Measurements from ENCODE around the gene SLC45A2. TPM values are rescaled to one million over a fixed set of nuclear protein-coding genes. Genes with fewer than 3 reads are reported as not detected.
"Not testable (repeated sequence)": the region's sequence is repeated elsewhere in the genome, so short reads cannot be mapped to it uniquely, and the experiment has no call there.

The SLC45A2 gene
- total RNA-seq, 1 experiment from 2014 or later, result not detected

DNA sequence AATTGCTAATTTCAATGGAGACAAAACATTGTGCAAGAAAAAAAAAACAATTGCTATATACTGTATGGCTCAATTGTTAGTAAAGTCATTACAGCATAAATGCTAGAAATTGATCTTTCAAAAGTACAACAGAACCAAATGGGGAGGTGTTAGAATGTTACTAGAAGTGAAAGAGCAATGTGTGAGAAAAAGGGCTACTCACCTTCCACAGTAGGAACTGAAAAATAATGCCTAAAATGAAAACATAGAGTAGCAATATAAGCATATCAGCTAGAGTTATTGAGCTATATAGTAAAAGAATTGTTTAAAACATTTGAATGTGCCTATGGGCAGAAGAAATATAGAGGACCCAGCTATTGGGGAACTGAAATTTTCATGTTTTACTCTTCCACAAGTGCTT, 59.2 kb downstream of the SLC45A2 start:
- ATAC-seq (no peak), DNase-seq (ENCODE audit: low read depth, low spot score) (no peak)
- in situ Hi-C loops (cut with HindIII; ENCODE audit: low pct_unique_long_range_greater_than_20kb, low sequenced_read_pairs), result no loop called here
- TF ChIP-seq SIN3A (IDR thresholded peaks at IDR 0.05; ENCODE audit: borderline replicate concordance, insufficient read depth, low read depth, low read length) (no peak), TCF7L2 (IDR thresholded peaks at IDR 0.05; ENCODE audit: low read depth, low read length) (no peak), POLR2AphosphoS5 (IDR thresholded peaks at IDR 0.05; ENCODE audit: low read depth, low read length) (no peak)
- TF ChIP-seq, protein P1, sequence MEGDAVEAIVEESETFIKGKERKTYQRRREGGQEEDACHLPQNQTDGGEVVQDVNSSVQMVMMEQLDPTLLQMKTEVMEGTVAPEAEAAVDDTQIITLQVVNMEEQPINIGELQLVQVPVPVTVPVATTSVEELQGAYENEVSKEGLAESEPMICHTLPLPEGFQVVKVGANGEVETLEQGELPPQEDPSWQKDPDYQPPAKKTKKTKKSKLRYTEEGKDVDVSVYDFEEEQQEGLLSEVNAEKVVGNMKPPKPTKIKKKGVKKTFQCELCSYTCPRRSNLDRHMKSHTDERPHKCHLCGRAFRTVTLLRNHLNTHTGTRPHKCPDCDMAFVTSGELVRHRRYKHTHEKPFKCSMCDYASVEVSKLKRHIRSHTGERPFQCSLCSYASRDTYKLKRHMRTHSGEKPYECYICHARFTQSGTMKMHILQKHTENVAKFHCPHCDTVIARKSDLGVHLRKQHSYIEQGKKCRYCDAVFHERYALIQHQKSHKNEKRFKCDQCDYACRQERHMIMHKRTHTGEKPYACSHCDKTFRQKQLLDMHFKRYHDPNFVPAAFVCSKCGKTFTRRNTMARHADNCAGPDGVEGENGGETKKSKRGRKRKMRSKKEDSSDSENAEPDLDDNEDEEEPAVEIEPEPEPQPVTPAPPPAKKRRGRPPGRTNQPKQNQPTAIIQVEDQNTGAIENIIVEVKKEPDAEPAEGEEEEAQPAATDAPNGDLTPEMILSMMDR (IDR thresholded peaks at IDR 0.05), result no peak
- TF ChIP-seq, protein P2, sequence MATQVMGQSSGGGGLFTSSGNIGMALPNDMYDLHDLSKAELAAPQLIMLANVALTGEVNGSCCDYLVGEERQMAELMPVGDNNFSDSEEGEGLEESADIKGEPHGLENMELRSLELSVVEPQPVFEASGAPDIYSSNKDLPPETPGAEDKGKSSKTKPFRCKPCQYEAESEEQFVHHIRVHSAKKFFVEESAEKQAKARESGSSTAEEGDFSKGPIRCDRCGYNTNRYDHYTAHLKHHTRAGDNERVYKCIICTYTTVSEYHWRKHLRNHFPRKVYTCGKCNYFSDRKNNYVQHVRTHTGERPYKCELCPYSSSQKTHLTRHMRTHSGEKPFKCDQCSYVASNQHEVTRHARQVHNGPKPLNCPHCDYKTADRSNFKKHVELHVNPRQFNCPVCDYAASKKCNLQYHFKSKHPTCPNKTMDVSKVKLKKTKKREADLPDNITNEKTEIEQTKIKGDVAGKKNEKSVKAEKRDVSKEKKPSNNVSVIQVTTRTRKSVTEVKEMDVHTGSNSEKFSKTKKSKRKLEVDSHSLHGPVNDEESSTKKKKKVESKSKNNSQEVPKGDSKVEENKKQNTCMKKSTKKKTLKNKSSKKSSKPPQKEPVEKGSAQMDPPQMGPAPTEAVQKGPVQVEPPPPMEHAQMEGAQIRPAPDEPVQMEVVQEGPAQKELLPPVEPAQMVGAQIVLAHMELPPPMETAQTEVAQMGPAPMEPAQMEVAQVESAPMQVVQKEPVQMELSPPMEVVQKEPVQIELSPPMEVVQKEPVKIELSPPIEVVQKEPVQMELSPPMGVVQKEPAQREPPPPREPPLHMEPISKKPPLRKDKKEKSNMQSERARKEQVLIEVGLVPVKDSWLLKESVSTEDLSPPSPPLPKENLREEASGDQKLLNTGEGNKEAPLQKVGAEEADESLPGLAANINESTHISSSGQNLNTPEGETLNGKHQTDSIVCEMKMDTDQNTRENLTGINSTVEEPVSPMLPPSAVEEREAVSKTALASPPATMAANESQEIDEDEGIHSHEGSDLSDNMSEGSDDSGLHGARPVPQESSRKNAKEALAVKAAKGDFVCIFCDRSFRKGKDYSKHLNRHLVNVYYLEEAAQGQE (IDR thresholded peaks at IDR 0.05; ENCODE audit: insufficient read depth in 1 of 2, low read depth in 2 of 2, low read length in 1 of 2), result no peak
- no peaks in the 10 kb centered on the region; the same call in 1 of the 2 replicates for H3K27me3 ChIP-seq (ENCODE audit: control insufficient read depth, insufficient read depth, low read length)
- ChIA-PET POLR2A (no interaction called here), CTCF (no interaction called here)
- no peak overlapping the region for H3K4me3 ChIP-seq (ENCODE audit: low read depth in 2 of 2, low read length in 2 of 2)
- H3K36me3 ChIP-seq (ENCODE audit: control insufficient read depth, insufficient read depth, low read length), result no peaks in the 10 kb centered on the region
- no TSS peak for BruUV-seq (replicated peaks)
- intact Hi-C loops (cut with micrococcal nuclease; ENCODE audit: unreplicated experiment), result no loop called here
- no peak overlapping the region for H3K27ac ChIP-seq (ENCODE audit: low read length)
- no peaks in the 10 kb centered on the region for H3K9me3 ChIP-seq (ENCODE audit: control insufficient read depth, insufficient read depth, low read depth, low read length)
- H3K4me1 ChIP-seq (ENCODE audit: control insufficient read depth, insufficient read depth, low read length), result no peaks in the 10 kb centered on the region

DNA sequence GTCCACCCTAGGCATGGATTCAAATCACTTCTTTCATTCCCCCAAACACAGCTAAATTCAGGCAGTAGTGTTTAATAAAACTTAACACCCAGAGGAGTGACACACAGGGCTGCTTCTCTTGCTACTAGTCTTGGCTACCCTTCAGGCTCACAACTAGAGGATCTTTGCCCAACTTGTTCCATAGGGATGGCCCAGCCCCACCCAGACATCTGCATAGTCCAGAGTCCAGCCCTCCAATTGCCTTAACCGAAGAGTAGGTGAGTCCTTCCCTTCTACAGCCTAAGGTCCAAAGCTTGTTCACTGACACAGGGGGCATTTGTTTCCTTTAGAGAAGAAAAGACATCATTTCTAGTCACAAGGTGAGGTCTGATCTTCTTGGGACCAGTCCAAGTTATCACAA, 63.5 kb downstream of the SLC45A2 start:
- BruUV-seq (replicated peaks), result no TSS peak
- H3K4me1 ChIP-seq (ENCODE audit: control insufficient read depth, insufficient read depth, low read length), result no peaks in the 10 kb centered on the region
- no peaks in the 10 kb centered on the region for H3K36me3 ChIP-seq (ENCODE audit: control insufficient read depth, insufficient read depth, low read length)
- H3K9me3 ChIP-seq (ENCODE audit: control insufficient read depth, insufficient read depth, low read depth, low read length), result no peaks in the 10 kb centered on the region
- CTCF ChIA-PET, result no interaction called here
- no peak for ATAC-seq
- no peaks in the 10 kb centered on the region; the same call in 1 of the 2 replicates for H3K27me3 ChIP-seq (ENCODE audit: control insufficient read depth, insufficient read depth, low read length)
- no peak for TF ChIP-seq POLR2AphosphoS5 (IDR thresholded peaks at IDR 0.05; ENCODE audit: low read depth, low read length)
- DNase-seq (ENCODE audit: low read depth, low spot score), result no peak
- in situ Hi-C loops (cut with HindIII; ENCODE audit: low pct_unique_long_range_greater_than_20kb, low sequenced_read_pairs), result no loop called here
- POLR2A ChIA-PET, result no interaction called here
- H3K4me3 ChIP-seq (ENCODE audit: low read depth in 2 of 2, low read length in 2 of 2), result no peak overlapping the region
- intact Hi-C loops (cut with micrococcal nuclease; ENCODE audit: unreplicated experiment), result no loop called here
- no peak overlapping the region for H3K27ac ChIP-seq (ENCODE audit: low read length)

DNA sequence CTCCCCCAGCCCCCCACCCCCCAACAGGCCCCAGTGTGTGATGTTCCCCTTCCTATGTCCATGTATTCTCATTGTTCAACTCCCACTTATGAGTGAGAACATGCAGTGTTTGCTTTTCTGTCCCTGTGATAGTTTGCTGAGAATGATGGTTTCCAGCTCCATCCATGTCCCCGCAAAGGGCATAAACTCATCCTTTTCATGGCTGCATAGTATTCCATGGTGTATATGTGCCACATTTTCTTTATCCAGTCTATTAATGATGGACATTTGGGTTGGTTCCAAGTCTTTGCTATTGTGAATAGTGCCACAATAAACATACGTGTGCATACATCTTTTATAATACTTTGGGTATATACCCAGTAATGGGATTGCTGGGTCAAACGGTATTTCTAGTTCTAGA, 69.6 kb downstream of the SLC45A2 start:
- BruUV-seq (replicated peaks); POLR2A ChIA-PET; DNase-seq (ENCODE audit: low read depth, low spot score); H3K27me3 ChIP-seq (ENCODE audit: control insufficient read depth, insufficient read depth, low read length); H3K4me3 ChIP-seq (ENCODE audit: low read depth in 2 of 2, low read length in 2 of 2); H3K36me3 ChIP-seq (ENCODE audit: control insufficient read depth, insufficient read depth, low read length); H3K27ac ChIP-seq (ENCODE audit: low read length); CTCF ChIA-PET; H3K9me3 ChIP-seq (ENCODE audit: control insufficient read depth, insufficient read depth, low read depth, low read length); intact Hi-C loops (cut with micrococcal nuclease; ENCODE audit: unreplicated experiment); ATAC-seq; in situ Hi-C loops (cut with HindIII; ENCODE audit: low pct_unique_long_range_greater_than_20kb, low sequenced_read_pairs); H3K4me1 ChIP-seq (ENCODE audit: control insufficient read depth, insufficient read depth, low read length): not testable (repeated sequence)

DNA sequence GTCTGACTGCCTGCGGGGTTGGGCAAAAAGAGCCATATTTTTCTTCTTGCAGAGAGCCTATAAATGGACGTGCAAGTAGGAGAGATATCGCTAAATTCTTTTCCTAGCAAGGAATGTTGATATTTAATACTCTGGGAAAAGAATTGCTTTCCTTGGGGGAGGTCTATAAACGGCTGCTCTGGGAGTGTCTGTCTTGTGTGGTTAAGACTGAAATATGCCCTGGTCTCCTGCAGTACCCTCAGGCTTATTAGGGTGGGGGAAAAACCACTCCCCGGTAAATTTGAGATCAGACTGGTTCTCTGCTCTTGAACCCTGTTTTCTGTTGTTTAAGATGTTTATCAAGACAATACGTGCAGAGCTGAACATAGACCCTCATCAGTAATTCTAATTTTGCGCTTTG, 78.2 kb downstream of the SLC45A2 start:
- BruUV-seq (replicated peaks); H3K4me1 ChIP-seq (ENCODE audit: control insufficient read depth, insufficient read depth, low read length); DNase-seq (ENCODE audit: low read depth, low spot score); H3K27ac ChIP-seq (ENCODE audit: low read length); intact Hi-C loops (cut with micrococcal nuclease; ENCODE audit: unreplicated experiment); ATAC-seq; in situ Hi-C loops (cut with HindIII; ENCODE audit: low pct_unique_long_range_greater_than_20kb, low sequenced_read_pairs); POLR2A ChIA-PET; H3K9me3 ChIP-seq (ENCODE audit: control insufficient read depth, insufficient read depth, low read depth, low read length); H3K4me3 ChIP-seq (ENCODE audit: low read depth in 2 of 2, low read length in 2 of 2); H3K36me3 ChIP-seq (ENCODE audit: control insufficient read depth, insufficient read depth, low read length); CTCF ChIA-PET; H3K27me3 ChIP-seq (ENCODE audit: control insufficient read depth, insufficient read depth, low read length): not testable (repeated sequence)

Measured in Panc1 (cell line).